ENCODE measurements around the gene MAPKAPK2. TPM values are rescaled to one million over a fixed set of nuclear protein-coding genes. Genes with fewer than 3 reads are reported as not detected.

The MAPKAPK2 gene
- total RNA-seq, 1 experiment from 2014 or later: 51.1 TPM

DNA sequence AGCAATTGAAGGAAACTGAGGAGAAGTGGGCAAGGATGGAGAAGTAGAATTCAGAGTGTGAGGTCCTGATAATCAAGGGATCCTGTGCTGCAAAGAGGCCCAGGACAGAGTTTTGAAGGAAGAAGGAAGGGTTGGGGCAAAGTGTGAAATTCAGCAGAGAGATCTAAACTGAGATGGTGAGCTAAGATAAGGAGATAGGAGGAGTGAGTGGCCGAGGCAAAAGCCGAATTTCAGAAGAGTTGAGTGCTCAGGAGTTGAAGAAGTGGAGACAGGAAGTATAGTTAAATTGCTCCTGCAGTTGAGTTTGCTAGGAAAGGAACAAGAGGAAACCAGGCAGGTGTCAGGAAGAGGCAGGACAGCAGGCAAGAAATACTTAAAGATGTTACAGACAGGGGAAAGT, 16.4 kb upstream of the MAPKAPK2 start:
- Histone ChIP-seq H3K9ac (ENCODE audit: low read length) (no peak overlapping the region), H3K9me3 (ENCODE audit: control insufficient read depth in 1 of 2, insufficient read depth in 1 of 2, low read depth in 1 of 2, low read length in 2 of 2) (no peaks in the 10 kb centered on the region), H3K27me3 (ENCODE audit: insufficient read depth, low read length) (peaks cover 5% of the 10 kb centered on the region; the same call in 1 of the 2 replicates), H3K9me2 (ENCODE audit: insufficient read depth) (no peaks in the 10 kb centered on the region), H3K4me3 (replicated peaks in 1 of 2; ENCODE audit: low read depth in 1 of 2, low read length in 2 of 2) (no peak overlapping the region), H2AFZ (ENCODE audit: low read depth, low read length, poor library complexity, severe bottlenecking) (no peak overlapping the region), H3K4me2 (ENCODE audit: low read length) (no peak overlapping the region), H3K4me1 (ENCODE audit: control insufficient read depth in 1 of 2, insufficient read depth in 2 of 2, low read length in 2 of 2) (no peaks in the 10 kb centered on the region), H3K36me3 (ENCODE audit: control insufficient read depth in 1 of 2, insufficient read depth in 2 of 2, low read length in 2 of 2) (no peaks in the 10 kb centered on the region), H4K20me1 (ENCODE audit: insufficient read depth) (no peaks in the 10 kb centered on the region), H3K79me2 (ENCODE audit: insufficient read depth, low read length) (no peaks in the 10 kb centered on the region), H3K27ac (ENCODE audit: low read depth, low read length) (no peak overlapping the region)
- intact Hi-C loops (cut with micrococcal nuclease): no loop called here
- ChIA-PET POLR2A (no interaction called here), CTCF (interaction anchor here (0.9 to 6.8 kb wide), 2 partner anchors 33 to 37 kb away, joined by 3 to 71 read pairs; partner anchors contain the start of gene DYRK3), RAD21 (ENCODE audit: low non-redundant PET in 1 of 2, low total read pairs in 2 of 2, uncharacterized antibody in 2 of 2, unreplicated experiment in 2 of 2) (no interaction called here)
- ATAC-seq (no peak), DNase-seq (ENCODE audit: low read depth, low spot score) (no peak)
- BruUV-seq (replicated peaks): no TSS peak
- TF ChIP-seq SP1 (IDR thresholded peaks at IDR 0.05; ENCODE audit: low read depth) (no peak), YY1 (IDR thresholded peaks at IDR 0.05; ENCODE audit: extremely low read depth, insufficient replicate concordance, low read depth, low read length) (no peak), SRF (IDR thresholded peaks at IDR 0.05; ENCODE audit: low read depth) (no peak), EZH2 (IDR thresholded peaks at IDR 0.05) (no peak), ZBTB33 (IDR thresholded peaks at IDR 0.05; ENCODE audit: extremely low read depth, insufficient replicate concordance, low read length) (no peak)

GRCh38 chr1:206668874-206669410, 15.8 kb upstream of the MAPKAPK2 start:
- POLR2A ChIA-PET: no interaction called here
- TF ChIP-seq POLR2A (IDR thresholded peaks at IDR 0.05; ENCODE audit: borderline replicate concordance, extremely low read depth, insufficient read depth, insufficient read length) (no peak), CBX3 (IDR thresholded peaks at IDR 0.05; ENCODE audit: low read depth) (no peak), ATF3 (IDR thresholded peaks at IDR 0.05) (no peak), POLR2AphosphoS5 (IDR thresholded peaks at IDR 0.05; ENCODE audit: low read depth, low read length) (no peak)

More at GRCh38 chr1:206668874-206669410, 15.8 kb upstream of the MAPKAPK2 start:
- Histone ChIP-seq H3K27me3 (ENCODE audit: insufficient read depth, low read length) (no peaks in the 10 kb centered on the region; the same call in 1 of the 2 replicates), H2AFZ (ENCODE audit: low read depth, low read length, poor library complexity, severe bottlenecking) (no peak overlapping the region), H3K4me2 (ENCODE audit: low read length) (no peak overlapping the region), H3K36me3 (ENCODE audit: control insufficient read depth in 1 of 2, insufficient read depth in 2 of 2, low read length in 2 of 2) (no peaks in the 10 kb centered on the region), H4K20me1 (ENCODE audit: insufficient read depth) (no peaks in the 10 kb centered on the region), H3K9me2 (ENCODE audit: insufficient read depth) (no peaks in the 10 kb centered on the region), H3K9ac (ENCODE audit: low read length) (no peak overlapping the region), H3K9me3 (ENCODE audit: control insufficient read depth in 1 of 2, insufficient read depth in 1 of 2, low read depth in 1 of 2, low read length in 2 of 2) (no peaks in the 10 kb centered on the region), H3K4me3 (replicated peaks in 1 of 2; ENCODE audit: low read depth in 1 of 2, low read length in 2 of 2) (no peak overlapping the region), H3K27ac (ENCODE audit: low read depth, low read length) (no peak overlapping the region), H3K4me1 (ENCODE audit: control insufficient read depth in 1 of 2, insufficient read depth in 2 of 2, low read length in 2 of 2) (no peaks in the 10 kb centered on the region), H3K79me2 (ENCODE audit: insufficient read depth, low read length) (no peaks in the 10 kb centered on the region)
- intact Hi-C loops (cut with micrococcal nuclease): no loop called here
- ChIA-PET RAD21 (ENCODE audit: low non-redundant PET in 1 of 2, low total read pairs in 2 of 2, uncharacterized antibody in 2 of 2, unreplicated experiment in 2 of 2) (no interaction called here), CTCF (no interaction called here)
- ATAC-seq (no peak), DNase-seq (ENCODE audit: low read depth, low spot score) (no peak)
- BruUV-seq (replicated peaks): no TSS peak
